ENCODE measurements around the gene ZNF236.
"Not testable (repeated sequence)": the region's sequence is repeated elsewhere in the genome, so short reads cannot be mapped to it uniquely, and the experiment has no call there.

The ZNF236 gene

GRCh38 chr18:76948345-76948744 is 126.0 kb downstream of the ZNF236 start:
- no peak for DNase-seq (ENCODE audit: low spot score)

- DNase-seq (ENCODE audit: low spot score) = no peak
Observed at GRCh38 chr18:76951456-76952247, 129.3 kb downstream of the ZNF236 start.

GRCh38 chr18:76952747-76953146 is 130.4 kb downstream of the ZNF236 start:
- DNase-seq (ENCODE audit: low spot score) = no peak

GRCh38 chr18:76953156-76953555 is 130.8 kb downstream of the ZNF236 start:
- DNase-seq (ENCODE audit: low spot score) = no peak

- peak; percentile 41 for DNase-seq (ENCODE audit: low spot score)
Observed at GRCh38 chr18:76953583-76954233, 131.4 kb downstream of the ZNF236 start.

GRCh38 chr18:76955524-76956170 is 133.3 kb downstream of the ZNF236 start:
- DNase-seq (ENCODE audit: low spot score) = peak; percentile 73

- DNase-seq (ENCODE audit: low spot score) = no peak
Observed at GRCh38 chr18:76956648-76957047, 134.3 kb downstream of the ZNF236 start.

GRCh38 chr18:76957384-76958355 is 135.3 kb downstream of the ZNF236 start:
- no peak for DNase-seq (ENCODE audit: low spot score)

GRCh38 chr18:76958692-76959341 is 136.5 kb downstream of the ZNF236 start:
- peak; percentile 25 for DNase-seq (ENCODE audit: low spot score)

GRCh38 chr18:76959605-76960004 is 137.2 kb downstream of the ZNF236 start:
- DNase-seq (ENCODE audit: low spot score) = no peak

GRCh38 chr18:76960528-76961035 is 138.2 kb downstream of the ZNF236 start:
- no peak for DNase-seq (ENCODE audit: low spot score)

- no peak for DNase-seq (ENCODE audit: low spot score)
Observed at GRCh38 chr18:76962851-76963250, 140.5 kb downstream of the ZNF236 start.

- no peak for DNase-seq (ENCODE audit: low spot score)
Observed at GRCh38 chr18:76963936-76964335, 141.6 kb downstream of the ZNF236 start.

- DNase-seq (ENCODE audit: low spot score) = not testable (repeated sequence)
Observed at GRCh38 chr18:76965555-76966151, 143.3 kb downstream of the ZNF236 start.

- not testable (repeated sequence) for DNase-seq (ENCODE audit: low spot score)
Observed at GRCh38 chr18:76967299-76967698, 144.9 kb downstream of the ZNF236 start.

GRCh38 chr18:76967721-76968472 is 145.5 kb downstream of the ZNF236 start:
- no peak for DNase-seq (ENCODE audit: low spot score)

- no peak for DNase-seq (ENCODE audit: low spot score)
Observed at GRCh38 chr18:76970770-76971559, 148.6 kb downstream of the ZNF236 start.

- DNase-seq (ENCODE audit: low spot score) = no peak
Observed at GRCh38 chr18:76972241-76972640, 149.9 kb downstream of the ZNF236 start.

Measured in cerebellar cortex (tissue), 1 donor.